ENCODE results near the gene TLR6.

The TLR6 gene

GRCh38 chr4:38783109-38783460 lies 73.5 kb downstream of the TLR6 start:
- POLR2A ChIA-PET = no interaction called here
- H3K4me3 ChIP-seq (ENCODE audit: low read depth, low read length) = no peak overlapping the region
- CTCF ChIA-PET = interaction anchor here (0.6 to 3.3 kb wide), 20 partner anchors 8 to 604 kb away, joined by 3 to 24 read pairs (median 4); partner anchors contain the start of gene TLR1
- no peaks in the 10 kb centered on the region for H3K36me3 ChIP-seq (ENCODE audit: control insufficient read depth in 2 of 2, insufficient read depth in 1 of 2, low read length in 2 of 2)
- no peaks in the 10 kb centered on the region for H3K9me3 ChIP-seq (ENCODE audit: control insufficient read depth, insufficient read depth, low read depth, low read length)
- TF ChIP-seq SP7 (tag by site-specific recombination; IDR thresholded peaks at IDR 0.05) = no peak
- no peak for TF ChIP-seq KLF17 (tag by site-specific recombination; IDR thresholded peaks at IDR 0.05)
- no peak for TF ChIP-seq ZNF707 (tag by site-specific recombination; IDR thresholded peaks at IDR 0.05)
- no peak for TF ChIP-seq HOXD13 (CRISPR knock-in tag; IDR thresholded peaks at IDR 0.05; ENCODE audit: borderline replicate concordance)
- TF ChIP-seq ZNF677 (tag by site-specific recombination; IDR thresholded peaks at IDR 0.05) = no peak
- no peak for TF ChIP-seq ZNF214 (tag by site-specific recombination; IDR thresholded peaks at IDR 0.05; ENCODE audit: borderline replicate concordance)
- TF ChIP-seq ZNF585B (tag by site-specific recombination; IDR thresholded peaks at IDR 0.05) = no peak
- TF ChIP-seq KLF10 (tag by site-specific recombination; IDR thresholded peaks at IDR 0.05) = no peak
- TF ChIP-seq OVOL3 (tag by site-specific recombination; IDR thresholded peaks at IDR 0.05) = no peak
- TF ChIP-seq ZNF26 (tag by site-specific recombination; IDR thresholded peaks at IDR 0.05) = no peak
- no peak for TF ChIP-seq HOXC10 (CRISPR knock-in tag; IDR thresholded peaks at IDR 0.05)
- TF ChIP-seq ZNF626 (tag by site-specific recombination; IDR thresholded peaks at IDR 0.05) = no peak
- TF ChIP-seq ZNF670 (tag by site-specific recombination; IDR thresholded peaks at IDR 0.05; ENCODE audit: low read depth) = no peak
- TF ChIP-seq PRDM1 (tag by site-specific recombination; IDR thresholded peaks at IDR 0.05) = no peak
- H3K4me1 ChIP-seq (ENCODE audit: control insufficient read depth, insufficient read depth, low read length) = no peaks in the 10 kb centered on the region
- H3K27ac ChIP-seq (ENCODE audit: extremely low read depth, low read depth, low read length) = no peak overlapping the region

- Histone ChIP-seq H3K4me1 (ENCODE audit: control insufficient read depth, insufficient read depth, low read length) (no peaks in the 10 kb centered on the region), H3K9me3 (ENCODE audit: control insufficient read depth, insufficient read depth, low read depth, low read length) (no peaks in the 10 kb centered on the region), H3K36me3 (ENCODE audit: control insufficient read depth in 2 of 2, insufficient read depth in 1 of 2, low read length in 2 of 2) (no peaks in the 10 kb centered on the region), H3K27ac (ENCODE audit: extremely low read depth, low read depth, low read length) (no peak within 1 kb of the TSS), H3K4me3 (ENCODE audit: low read depth, low read length) (no peak within 1 kb of the TSS)
- ChIA-PET CTCF (interaction anchor here (0.6 to 3.3 kb wide), 26 partner anchors 9 to 720 kb away, joined by 3 to 24 read pairs (median 4); partner anchors contain the start of gene TLR1), POLR2A (no interaction called here)
- TF ChIP-seq ZNF654 (tag by site-specific recombination; IDR thresholded peaks at IDR 0.05; ENCODE audit: low read depth) (peak; percentile 27; the same call in 1 of the 2 replicates), ZNF274 (IDR thresholded peaks at IDR 0.05; ENCODE audit: low read length) (no peak), ZNF274 (tag by site-specific recombination; IDR thresholded peaks at IDR 0.05; ENCODE audit: borderline replicate concordance) (no peak)
Observed at GRCh38 chr4:38782452-38783108, 74.0 kb downstream of the TLR6 start, which contains the start of gene TLR10. TSS of gene TLR10 (minus strand) at chr4:38782990. CDS start at chr4:38775590, 7,400 bp downstream.

GRCh38 chr4:38781854-38782261 lies 74.8 kb downstream of the TLR6 start:
- POLR2A ChIA-PET = no interaction called here
- CTCF ChIA-PET = interaction anchor here (0.6 to 3.3 kb wide), 14 partner anchors 9 to 719 kb away, joined by 3 to 24 read pairs (median 6); partner anchors contain the start of gene TLR1
- H3K27ac ChIP-seq (ENCODE audit: extremely low read depth, low read depth, low read length) = no peak overlapping the region
- no peak for TF ChIP-seq ZNF549 (tag by site-specific recombination; IDR thresholded peaks at IDR 0.05)
- TF ChIP-seq GLI2 (tag by site-specific recombination; IDR thresholded peaks at IDR 0.05; ENCODE audit: borderline replicate concordance, low read depth) = no peak
- no peak for TF ChIP-seq REPIN1 (tag by site-specific recombination; IDR thresholded peaks at IDR 0.05; ENCODE audit: low read depth)
- no peak for TF ChIP-seq ZNF366 (tag by site-specific recombination; conservative IDR thresholded peaks at IDR 0.05)
- no peak for TF ChIP-seq MYNN (tag by site-specific recombination; IDR thresholded peaks at IDR 0.05; ENCODE audit: borderline replicate concordance)
- no peak for TF ChIP-seq ZBTB48 (tag by site-specific recombination; IDR thresholded peaks at IDR 0.05)
- no peak for TF ChIP-seq ZNF510 (tag by site-specific recombination; IDR thresholded peaks at IDR 0.05; ENCODE audit: insufficient replicate concordance)
- no peak for TF ChIP-seq ZNF404 (tag by site-specific recombination; IDR thresholded peaks at IDR 0.05)
- TF ChIP-seq ZNF692 (tag by site-specific recombination; IDR thresholded peaks at IDR 0.05) = no peak
- TF ChIP-seq ZNF529 (tag by site-specific recombination; IDR thresholded peaks at IDR 0.05; ENCODE audit: insufficient replicate concordance) = no peak
- no peak for TF ChIP-seq ZNF214 (tag by site-specific recombination; IDR thresholded peaks at IDR 0.05; ENCODE audit: borderline replicate concordance)
- no peak for TF ChIP-seq ZNF350 (tag by site-specific recombination; IDR thresholded peaks at IDR 0.05)

More at GRCh38 chr4:38781854-38782261, 74.8 kb downstream of the TLR6 start:
- H3K4me1 ChIP-seq (ENCODE audit: control insufficient read depth, insufficient read depth, low read length) = no peaks in the 10 kb centered on the region
- H3K4me3 ChIP-seq (ENCODE audit: low read depth, low read length) = no peak overlapping the region
- no peaks in the 10 kb centered on the region for H3K9me3 ChIP-seq (ENCODE audit: control insufficient read depth, insufficient read depth, low read depth, low read length)
- no peaks in the 10 kb centered on the region for H3K36me3 ChIP-seq (ENCODE audit: control insufficient read depth in 2 of 2, insufficient read depth in 1 of 2, low read length in 2 of 2)
